Measurements from ENCODE around the gene TBC1D16. TPM values are rescaled to one million over a fixed set of nuclear protein-coding genes. Genes with fewer than 3 reads are reported as not detected.

The TBC1D16 gene
- total RNA-seq, 1 experiment from 2014 or later, result 85.8 TPM

DNA sequence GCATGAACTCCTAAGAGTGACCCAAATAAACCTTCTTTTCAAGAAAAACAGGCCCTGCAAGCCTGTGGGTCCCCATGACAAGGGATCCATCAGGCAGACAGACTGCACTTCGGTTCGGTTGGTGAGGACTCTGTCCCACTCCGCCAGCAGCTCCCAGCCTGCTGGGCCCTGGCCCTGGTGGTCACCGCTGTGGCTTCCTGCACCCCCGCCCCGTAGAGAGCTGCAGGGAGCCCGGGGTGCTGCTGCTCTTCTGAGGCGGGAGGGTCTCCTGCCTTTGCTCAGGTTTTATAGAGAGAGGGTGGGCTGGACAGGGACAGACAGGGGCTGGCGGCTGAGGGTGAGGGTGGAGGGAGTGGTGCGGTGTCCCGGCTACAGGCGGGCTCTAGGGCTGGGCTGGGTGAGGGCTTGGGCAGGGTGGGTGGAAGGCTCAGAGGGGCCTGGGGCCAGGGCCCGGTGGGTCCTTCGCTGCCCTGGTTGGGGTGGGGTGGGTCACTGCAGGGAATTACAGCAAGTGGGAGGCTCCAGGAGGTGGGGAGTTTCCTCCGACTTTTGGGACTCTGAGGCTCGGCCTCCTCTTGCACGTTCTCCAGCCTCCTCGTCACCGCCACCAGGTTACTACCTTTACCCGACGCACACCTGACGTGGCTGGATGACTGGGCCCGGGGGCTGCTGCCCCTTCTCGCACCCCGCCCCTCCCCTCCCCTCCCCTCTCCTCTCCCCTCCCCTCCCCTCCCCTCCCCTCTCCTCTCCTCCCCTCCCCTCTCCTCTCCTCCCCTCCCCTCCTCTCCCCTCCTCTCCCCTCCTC, 106.2 kb downstream of the TBC1D16 start:
- H2AFZ ChIP-seq (ENCODE audit: low read length), result no peak overlapping the region

More for the DNA sequence above, 106.2 kb downstream of the TBC1D16 start:
- H2AK5ac ChIP-seq (ENCODE audit: insufficient read length, low read length), result no peak overlapping the region
- H3K4ac ChIP-seq (ENCODE audit: low read depth, low read length), result no peak overlapping the region
- H3K27ac Mint-ChIP-seq, result no peak overlapping the region
- no peaks in the 10 kb centered on the region for H3K27me3 ChIP-seq (ENCODE audit: insufficient read depth, low read length)
- no peak overlapping the region for H4K8ac ChIP-seq (replicated peaks; ENCODE audit: insufficient read length, low read depth, low read length)
- H3K9ac ChIP-seq (ENCODE audit: extremely low read depth, insufficient read length, low read length), result no peak overlapping the region
- H2BK5ac ChIP-seq (ENCODE audit: insufficient read length, low read length), result no peak overlapping the region
- H2BK15ac ChIP-seq (ENCODE audit: low read depth, low read length), result no peak overlapping the region
- peak overlapping the region; percentile 48 for H3K4me2 ChIP-seq (ENCODE audit: insufficient read depth, insufficient read length, low read length)
- H3K23ac ChIP-seq (ENCODE audit: insufficient read length, low read depth, low read length), result no peak overlapping the region
- peak overlapping the region in 1 of 2 experiments; percentile 81; a peak in 1 of 5 replicates for H3K4me3 Mint-ChIP-seq
- H2BK120ac ChIP-seq (ENCODE audit: low read depth, low read length, poor library complexity, severe bottlenecking), result no peak overlapping the region
- H3K27me3 Mint-ChIP-seq (ENCODE audit: low read depth), result peaks cover 33% of the 10 kb centered on the region
- no peak overlapping the region for H4K91ac ChIP-seq (ENCODE audit: insufficient read length, low read depth, low read length)
- no peaks in the 10 kb centered on the region for H4K20me1 ChIP-seq (ENCODE audit: control insufficient read depth, insufficient read depth, insufficient read length)
- no peak overlapping the region; the same call in 1 of the 2 replicates for H3K14ac ChIP-seq (ENCODE audit: insufficient read depth, low read length)
- no peak overlapping the region for H3K27ac ChIP-seq (ENCODE audit: insufficient read length, low read depth, low read length)
- H3K36me3 Mint-ChIP-seq (ENCODE audit: insufficient read depth in 1 of 3, low read depth in 3 of 3), result peaks cover 0 to 4% (median 2%) of the 10 kb centered on the region in 3 experiments; a peak in 2 of 7 replicates
- no peak overlapping the region for H2BK20ac ChIP-seq (ENCODE audit: low read depth, low read length, poor library complexity, severe bottlenecking)
- TF ChIP-seq CTCF (conservative IDR thresholded peaks at IDR 0.05), result no peak
- no peak overlapping the region for H3K56ac ChIP-seq (ENCODE audit: insufficient read length, low read depth, low read length)
- peak; percentile 76 for DNase-seq
- no peak overlapping the region for H2BK12ac ChIP-seq (ENCODE audit: insufficient read length, low read depth, low read length)
- no peak overlapping the region for H3T11ph ChIP-seq (ENCODE audit: low read length)
- peaks cover 8% of the 10 kb centered on the region for H3K4me1 ChIP-seq (ENCODE audit: insufficient read depth, low read length)
- no CpG with 5 or more reads among the region's 25 CpGs for WGBS (ENCODE audit: extremely low coverage, insufficient read length, low lambda C conversion rate)
- no peaks in the 10 kb centered on the region for H3K9me3 ChIP-seq (ENCODE audit: control insufficient read depth, low read depth, low read length)
- H3K18ac ChIP-seq (ENCODE audit: insufficient read length, low read depth, low read length), result peak overlapping the region; percentile 51
- H3K79me1 ChIP-seq (ENCODE audit: insufficient read depth, low read depth, low read length, poor library complexity, severe bottlenecking), result no peaks in the 10 kb centered on the region
- no peaks in the 10 kb centered on the region; a peak in 1 of 5 replicates for H3K9me3 Mint-ChIP-seq
- peaks cover 41 to 60% of the 10 kb centered on the region in 2 experiments for H3K4me1 Mint-ChIP-seq
- no peak overlapping the region for H4K5ac ChIP-seq (ENCODE audit: insufficient read length, low read depth, low read length)
- H3K23me2 ChIP-seq (ENCODE audit: insufficient read length, low read depth, low read length, poor library complexity, severe bottlenecking), result peaks cover 8% of the 10 kb centered on the region
- H3K79me2 ChIP-seq (ENCODE audit: insufficient read depth, low read length), result no peaks in the 10 kb centered on the region
